GM18499 (cell line): ENCODE results near the gene SBK1.
"Not testable (repeated sequence)": the region's sequence is repeated elsewhere in the genome, so short reads cannot be mapped to it uniquely, and the experiment has no call there.

Experiments used
- ATAC-seq: cut with Tn5 transposase; IDR thresholded peaks from one replicate; pipeline ENCODE4 v1.9.1; 2021; ENCODE audit warnings: moderate number of reproducible peaks; ENCODE audit not compliant: insufficient read depth, unreplicated experiment

The SBK1 gene

GRCh38 chr16:28326881-28327610, 34.7 kb downstream of the SBK1 start:
- ATAC-seq = no peak

GRCh38 chr16:28330232-28330631, 37.9 kb downstream of the SBK1 start:
- not testable (repeated sequence) for ATAC-seq

- ATAC-seq = not testable (repeated sequence)
These were observed 38.7 kb downstream of the SBK1 start for GRCh38 chr16:28330981-28331380.

- not testable (repeated sequence) for ATAC-seq
These were observed 40.3 kb downstream of the SBK1 start for GRCh38 chr16:28332632-28333031.

- not testable (repeated sequence) for ATAC-seq
These were observed 43.4 kb downstream of the SBK1 start for GRCh38 chr16:28335678-28336077.

GRCh38 chr16:28336940-28337710, 44.8 kb downstream of the SBK1 start:
- ATAC-seq = not testable (repeated sequence)

GRCh38 chr16:28338230-28338629, 45.9 kb downstream of the SBK1 start:
- not testable (repeated sequence) for ATAC-seq

GRCh38 chr16:28362600-28362999, 70.3 kb downstream of the SBK1 start:
- ATAC-seq = not testable (repeated sequence)

- ATAC-seq = not testable (repeated sequence)
These were observed 71.1 kb downstream of the SBK1 start, which contains the start of gene NPIPB6 for GRCh38 chr16:28363408-28363807. Gene NPIPB6, minus strand, starts transcription at chr16:28363508. Its CDS starts 686 bp downstream, at chr16:28362822.

GRCh38 chr16:28364268-28365173, 72.2 kb downstream of the SBK1 start:
- not testable (repeated sequence) for ATAC-seq

GRCh38 chr16:28367926-28368325, 75.6 kb downstream of the SBK1 start:
- ATAC-seq = not testable (repeated sequence)
